Mesenchymal stem cell (in vitro differentiated cells and primary cell): Measurements from ENCODE around the gene ERVW-1.
"Not testable (repeated sequence)": the region's sequence is repeated elsewhere in the genome, so short reads cannot be mapped to it uniquely, and the experiment has no call there.

Experiments used
- DNase-seq: peaks from one replicate; pipeline ENCODE4 v3.0.0-alpha.2; 2013
- H2AFZ ChIP-seq: one replicate; pipeline ENCODE4 v1.6.1; 2013; ENCODE audit warnings: low read depth, mild to moderate bottlenecking, control low read depth, inconsistent platforms, low read length, moderate library complexity
- H2AK5ac ChIP-seq: 2 replicates; pipeline ENCODE4 v1.6.1; 2013; ENCODE audit warnings: low read length, moderate library complexity, mild to moderate bottlenecking, inconsistent platforms; ENCODE audit not compliant: severe bottlenecking
- H2BK120ac ChIP-seq: one replicate; pipeline ENCODE4 v1.6.1; 2013; ENCODE audit warnings: low read depth, mild to moderate bottlenecking, inconsistent platforms, low read length, moderate library complexity
- H2BK12ac ChIP-seq, 2 experiments: one replicate each; pipeline ENCODE4 v1.6.1; 2013; ENCODE audit warnings: inconsistent platforms in 2 of 2, low read length in 2 of 2, mild to moderate bottlenecking in 2 of 2, moderate library complexity in 2 of 2, control low read depth in 1 of 2
- H2BK15ac ChIP-seq: one replicate; pipeline ENCODE4 v1.6.1; 2013; ENCODE audit warnings: mild to moderate bottlenecking, low read depth, inconsistent platforms; ENCODE audit not compliant: poor library complexity, severe bottlenecking
- H2BK5ac ChIP-seq: 2 replicates; pipeline ENCODE4 v1.6.1; 2013; ENCODE audit warnings: low read depth, mild to moderate bottlenecking, low read length, control low read depth, inconsistent platforms; ENCODE audit not compliant: poor library complexity, severe bottlenecking
- H3K14ac ChIP-seq, 2 experiments: one replicate each; pipeline ENCODE4 v1.6.1; 2013; ENCODE audit warnings: inconsistent platforms in 2 of 2, low read length in 2 of 2, control low read depth in 1 of 2, mild to moderate bottlenecking in 1 of 2, moderate library complexity in 1 of 2
- H3K18ac ChIP-seq, 2 experiments: one replicate each; pipeline ENCODE4 v1.6.1; 2013; ENCODE audit warnings: inconsistent platforms in 2 of 2, low read length in 2 of 2, control low read depth in 1 of 2, low read depth in 1 of 2, mild to moderate bottlenecking in 1 of 2
- H3K23ac ChIP-seq, 2 experiments: one replicate each; pipeline ENCODE4 v1.6.1; 2013; ENCODE audit warnings: inconsistent platforms in 2 of 2, low read length in 2 of 2, mild to moderate bottlenecking in 2 of 2, moderate library complexity in 2 of 2, control low read depth in 1 of 2
- H3K27ac ChIP-seq: 2 replicates; pipeline ENCODE4 v1.5.1; 2013; ENCODE audit warnings: mild to moderate bottlenecking, moderate library complexity, low read length, control low read depth, inconsistent platforms; ENCODE audit not compliant: poor library complexity, severe bottlenecking
- H3K27me3 ChIP-seq, 2 experiments: 2 replicates each; pipeline versions ENCODE4 v1.6.1 to v1.7.0; 2013; ENCODE audit warnings: low read length in 2 of 2, mild to moderate bottlenecking in 2 of 2, moderate library complexity in 2 of 2, control low read depth in 1 of 2, inconsistent platforms in 1 of 2; ENCODE audit not compliant: control insufficient read depth in 1 of 2, insufficient read depth in 1 of 2
- H3K36me3 ChIP-seq, 2 experiments: 2 replicates each; pipeline versions ENCODE4 v1.6.1 to v1.7.0; 2013; ENCODE audit warnings: low read length in 2 of 2, control low read depth in 1 of 2, inconsistent platforms in 1 of 2, low read depth in 1 of 2, mild to moderate bottlenecking in 1 of 2; ENCODE audit not compliant: insufficient read depth in 2 of 2, control insufficient read depth in 1 of 2
- H3K4ac ChIP-seq, 2 experiments: one replicate each; pipeline ENCODE4 v1.6.1; 2013; ENCODE audit warnings: inconsistent platforms in 2 of 2, low read length in 2 of 2, mild to moderate bottlenecking in 2 of 2, moderate library complexity in 2 of 2, control low read depth in 1 of 2, low read depth in 1 of 2
- H3K4me1 ChIP-seq: 2 replicates; pipeline ENCODE4 v1.6.1; 2013; ENCODE audit warnings: low read depth, low read length, control low read depth; ENCODE audit not compliant: control insufficient read depth, insufficient read depth
- H3K4me2 ChIP-seq: 2 replicates; pipeline ENCODE4 v1.6.1; 2013; ENCODE audit warnings: low read length, mild to moderate bottlenecking, inconsistent platforms; ENCODE audit not compliant: poor library complexity, severe bottlenecking
- H3K4me3 ChIP-seq, 2 experiments: 2 replicates each; pipeline versions ENCODE4 v1.5.1 to v1.7.0; 2013; ENCODE audit warnings: low read length in 2 of 2, mild to moderate bottlenecking in 2 of 2, control low read depth in 1 of 2, low read depth in 1 of 2; ENCODE audit not compliant: insufficient read depth in 1 of 2
- H3K79me1 ChIP-seq: replicated peaks from 2 replicates; pipeline ENCODE4 v1.6.1; 2013; ENCODE audit warnings: mild to moderate bottlenecking, control low read depth, low read length, inconsistent platforms; ENCODE audit not compliant: poor library complexity, severe bottlenecking
- H3K9ac ChIP-seq: 2 replicates; pipeline ENCODE4 v1.7.0; 2013; ENCODE audit warnings: mild to moderate bottlenecking, low read length, moderate library complexity
- H3K9me3 ChIP-seq: 2 replicates; pipeline ENCODE4 v1.7.0; 2013; ENCODE audit warnings: mild to moderate bottlenecking, low read length; ENCODE audit not compliant: control insufficient read depth
- H4K8ac ChIP-seq: one replicate; pipeline ENCODE4 v1.6.1; 2013; ENCODE audit warnings: inconsistent platforms, mild to moderate bottlenecking, low read length, moderate library complexity
- H4K91ac ChIP-seq: one replicate; pipeline ENCODE4 v1.6.1; 2013; ENCODE audit warnings: mild to moderate bottlenecking, low read length, inconsistent platforms
- WGBS: methylation state at CpG from one replicate; pipeline ENCODE4 v1.1.7; 2013; ENCODE audit warnings: mixed read lengths; 5-methylcytosine and 5-hydroxymethylcytosine counted together

Gene ERVW-1

GRCh38 chr7:92475851-92476590 is 1.7 kb downstream of the ERVW-1 start:
- H3K4me2 ChIP-seq, result not testable (repeated sequence)
- 94% methylated on average over 7 of the region's 11 CpGs for WGBS

GRCh38 chr7:92475261-92475770 is 2.4 kb downstream of the ERVW-1 start:
- not testable (repeated sequence) for H3K9ac ChIP-seq, H3K36me3 ChIP-seq, H3K14ac ChIP-seq, H3K79me1 ChIP-seq, H2BK15ac ChIP-seq, DNase-seq, H3K4me1 ChIP-seq, H2BK5ac ChIP-seq, H4K8ac ChIP-seq, H2AK5ac ChIP-seq, H2AFZ ChIP-seq, H3K27ac ChIP-seq, H3K27me3 ChIP-seq, H3K4me2 ChIP-seq, H2BK12ac ChIP-seq, H3K4me3 ChIP-seq, H4K91ac ChIP-seq, H2BK120ac ChIP-seq, H3K23ac ChIP-seq, H3K9me3 ChIP-seq, H3K4ac ChIP-seq, H3K18ac ChIP-seq
- 87% methylated on average over 11 of the region's 12 CpGs for WGBS

More at GRCh38 chr7:92475851-92476590, 1.7 kb downstream of the ERVW-1 start:
- not testable (repeated sequence) for H3K4me1 ChIP-seq, H3K9ac ChIP-seq, H4K91ac ChIP-seq, H2BK5ac ChIP-seq, H2AK5ac ChIP-seq, DNase-seq, H3K27me3 ChIP-seq, H3K23ac ChIP-seq, H2BK15ac ChIP-seq, H2AFZ ChIP-seq, H3K36me3 ChIP-seq, H2BK120ac ChIP-seq, H3K4me3 ChIP-seq, H3K18ac ChIP-seq, H3K79me1 ChIP-seq, H3K9me3 ChIP-seq, H3K27ac ChIP-seq, H4K8ac ChIP-seq, H3K4ac ChIP-seq, H3K14ac ChIP-seq, H2BK12ac ChIP-seq

- not testable (repeated sequence) for H3K18ac ChIP-seq, H2BK5ac ChIP-seq, H3K9ac ChIP-seq, H3K4me2 ChIP-seq, H3K14ac ChIP-seq, H3K27ac ChIP-seq, H2AK5ac ChIP-seq, H3K36me3 ChIP-seq, H2BK120ac ChIP-seq, H2AFZ ChIP-seq, DNase-seq, H3K27me3 ChIP-seq, H3K23ac ChIP-seq, H3K79me1 ChIP-seq, H2BK12ac ChIP-seq, H3K4me3 ChIP-seq, H4K8ac ChIP-seq, H3K9me3 ChIP-seq, H3K4ac ChIP-seq, H2BK15ac ChIP-seq, H3K4me1 ChIP-seq, H4K91ac ChIP-seq
- 94% methylated on average over 10 of the region's 10 CpGs for WGBS
Measured at GRCh38 chr7:92473989-92474388, 3.8 kb downstream of the ERVW-1 start.

- peaks cover 5 to 16% of the 10 kb centered on the region in 2 experiments for H3K36me3 ChIP-seq
- H3K4me2 ChIP-seq, H3K27ac ChIP-seq, H3K27me3 ChIP-seq, H3K18ac ChIP-seq, H3K4me3 ChIP-seq, H3K4ac ChIP-seq, H3K23ac ChIP-seq, H2BK5ac ChIP-seq, H2AFZ ChIP-seq, H4K91ac ChIP-seq, H4K8ac ChIP-seq, H3K9ac ChIP-seq, H3K79me1 ChIP-seq, H3K14ac ChIP-seq, H2BK15ac ChIP-seq, H3K4me1 ChIP-seq, H2AK5ac ChIP-seq, DNase-seq, H2BK12ac ChIP-seq, H2BK120ac ChIP-seq, H3K9me3 ChIP-seq: not testable (repeated sequence)
- 86% methylated on average over 8 of the region's 9 CpGs for WGBS
Measured at GRCh38 chr7:92468589-92468988, 9.2 kb downstream of the ERVW-1 start.
